K562 treated with DMSO at 1 percent for 48 hours (cell line): ENCODE data around the gene GJA4. TPM values are rescaled to one million over a fixed set of nuclear protein-coding genes. Genes with fewer than 3 reads are reported as not detected.

ENCODE experiments used
- total RNA-seq: library from RNA; unstranded; fragments of 300-600 nt; gene quantifications from 2 replicates; pipeline ENCODE4 v1.2.3, GENCODE V29; 2022; ENCODE audit warnings: low replicate concordance; ENCODE audit errors: extremely low read depth

The GJA4 gene
- total RNA-seq = not detected in 2 replicates

DNA sequence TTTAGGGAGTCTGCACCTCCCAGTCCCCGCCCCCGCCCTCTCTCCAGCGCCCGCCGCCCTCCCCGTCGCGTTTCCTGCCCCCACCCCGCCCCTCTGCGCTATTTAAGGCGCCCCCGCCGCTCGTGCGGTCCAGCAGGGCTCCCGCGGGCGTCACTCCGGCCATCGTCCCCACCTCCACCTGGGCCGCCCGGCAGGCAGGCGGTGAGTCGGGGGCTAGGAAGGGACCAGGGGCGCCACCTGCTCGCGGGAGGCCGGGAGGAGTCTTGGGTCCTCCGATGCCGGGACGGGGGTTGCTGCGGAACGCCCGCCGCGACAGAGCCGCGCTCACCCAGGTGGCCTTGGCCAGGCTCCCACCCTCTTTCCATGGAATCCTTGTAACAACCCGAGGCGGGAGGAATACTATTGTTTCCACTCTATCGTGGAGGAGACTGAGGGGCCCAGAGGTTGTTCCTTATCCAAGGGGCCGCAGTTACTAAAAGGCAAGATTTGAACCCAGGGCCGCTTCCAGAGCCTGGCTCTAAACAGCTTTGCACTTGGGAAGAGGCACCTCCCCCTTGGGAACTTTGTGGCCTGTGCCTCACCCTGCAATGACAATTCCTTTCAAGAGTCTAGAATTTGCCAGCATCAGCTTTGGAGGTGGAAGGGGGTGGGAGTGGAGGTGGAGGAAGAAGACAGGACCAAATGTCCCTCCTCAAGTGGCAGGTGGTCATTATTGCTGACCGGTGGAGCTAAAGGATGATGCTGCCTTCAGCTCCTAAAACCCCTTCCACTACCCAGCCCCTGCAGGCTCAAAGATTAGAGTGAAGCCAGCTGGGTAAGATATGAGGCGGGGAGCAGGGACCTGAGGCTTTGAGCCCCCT is at the start of gene GJA4:
GJA4 (plus strand) TSS at position 132 of the 860 bp plus-strand sequence. CDS start 1,215 bp downstream, outside the sequence.

DNA sequence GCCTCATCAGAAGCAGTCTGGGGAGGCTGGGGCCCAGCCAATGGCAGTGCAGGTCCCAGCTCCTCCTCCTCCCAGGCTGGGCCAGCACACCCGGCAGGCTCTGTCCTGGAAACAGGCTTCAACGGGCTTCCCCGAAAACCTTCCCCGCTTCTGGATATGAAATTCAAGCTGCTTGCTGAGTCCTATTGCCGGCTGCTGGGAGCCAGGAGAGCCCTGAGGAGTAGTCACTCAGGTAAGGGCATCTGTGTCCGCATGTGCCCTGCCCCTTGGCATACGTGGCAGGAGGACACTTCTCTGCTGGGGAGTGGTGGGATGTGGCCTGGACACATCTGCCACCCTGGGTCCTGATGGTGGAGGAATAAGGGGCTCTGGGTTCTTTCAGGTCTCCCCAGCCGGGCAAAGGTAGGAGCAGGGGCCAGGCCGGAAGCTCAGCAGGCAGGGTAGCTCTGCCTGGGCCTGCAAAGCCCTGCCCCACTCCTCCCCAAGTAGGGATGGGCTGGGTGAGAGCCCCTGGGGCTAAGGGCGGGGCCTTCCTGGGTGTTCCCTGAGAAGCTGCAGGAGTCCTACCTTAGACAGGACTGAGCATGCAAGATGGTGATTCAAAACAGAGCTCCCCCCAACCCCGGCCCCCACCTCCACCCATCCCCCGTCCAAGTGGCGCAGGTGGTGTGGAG is 37.7 kb upstream of the GJA4 start, which contains the start of gene GJB5:
GJB5 (plus strand) TSS at position 84 of the 674 bp plus-strand sequence. CDS start 2,284 bp downstream, outside the sequence.

DNA sequence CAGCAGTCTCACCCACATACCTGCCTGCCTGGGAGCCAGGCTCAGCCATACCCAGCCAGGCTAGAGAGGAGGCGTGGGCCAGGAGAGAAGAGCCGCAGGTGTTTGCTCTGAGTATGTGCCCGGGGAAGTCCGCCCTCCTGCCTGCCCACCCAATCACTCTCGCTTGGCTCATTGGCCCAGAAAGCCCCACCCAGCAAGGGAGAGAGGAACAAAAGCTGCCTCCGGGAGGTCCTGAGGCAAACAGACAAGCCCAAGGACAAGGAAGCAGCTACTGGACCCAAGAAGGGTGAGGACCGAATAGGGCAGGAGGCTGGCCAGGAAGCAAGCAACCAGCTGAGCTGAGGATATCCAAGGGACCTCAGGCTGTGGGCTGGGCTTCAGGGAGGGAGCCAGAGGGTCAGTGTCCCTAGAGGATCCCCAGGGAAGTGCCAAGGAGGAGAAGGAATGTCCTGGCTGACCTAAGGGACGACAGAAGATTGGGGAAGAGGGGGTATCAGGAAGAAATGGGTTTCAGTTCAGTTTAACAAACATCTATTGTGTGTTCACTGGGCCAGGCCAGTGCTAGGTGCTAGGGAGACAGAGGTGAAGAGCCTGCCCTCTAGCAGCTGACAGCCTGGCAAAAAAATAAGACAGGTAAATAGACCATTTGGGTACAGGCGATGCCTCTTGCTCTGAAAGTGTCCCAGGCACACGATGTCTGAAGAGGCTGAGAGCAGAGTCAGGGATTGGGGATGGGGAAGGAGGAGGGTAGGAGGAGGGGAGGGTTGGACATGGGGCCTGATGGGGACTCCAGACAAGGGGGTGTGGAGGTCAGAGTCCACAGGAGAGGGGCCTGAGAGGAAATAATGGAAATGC is 33.1 kb upstream of the GJA4 start, which contains the start of gene GJB4:
GJB4 (plus strand) TSS at position 238 of the 855 bp plus-strand sequence. CDS start 1,515 bp downstream, outside the sequence.

DNA sequence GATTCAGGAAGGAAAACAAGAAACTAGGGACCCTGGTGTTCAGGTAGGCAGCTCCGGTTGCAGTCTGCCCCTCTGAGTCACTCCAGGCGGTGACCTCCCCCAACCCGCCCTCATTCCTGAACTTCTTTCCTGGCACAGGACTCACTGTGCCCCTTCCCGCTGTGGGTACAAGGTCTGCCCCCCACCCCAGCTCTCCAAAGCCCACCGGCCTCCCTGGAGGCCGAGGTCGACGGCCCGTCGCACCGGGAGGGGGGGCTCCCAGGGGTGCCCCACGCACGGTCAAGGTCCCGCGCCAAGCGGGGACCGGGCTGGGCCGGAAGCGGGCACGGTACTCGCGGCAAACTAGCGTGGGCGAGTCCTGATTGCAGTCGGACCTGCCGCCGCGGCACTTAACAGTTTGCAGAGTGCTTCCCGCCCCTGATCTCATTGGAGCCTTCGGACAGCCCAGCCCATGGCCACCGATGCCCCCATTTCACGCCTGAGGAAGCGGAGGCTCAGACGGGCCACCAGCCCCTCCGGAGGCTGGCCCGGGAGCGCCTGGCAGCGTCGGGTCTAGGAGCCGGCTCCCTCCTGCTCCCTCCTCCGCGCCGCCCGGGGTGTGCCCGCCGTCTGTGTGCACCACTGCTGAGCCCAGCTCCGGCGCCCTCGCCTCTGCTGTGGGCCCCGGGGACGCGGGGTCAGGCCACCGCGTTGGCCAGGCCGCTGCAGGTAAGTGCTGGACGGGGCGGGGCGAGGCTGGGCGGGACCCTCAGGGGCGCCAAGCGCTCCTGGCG is 11.5 kb upstream of the GJA4 start, which contains the start of gene GJB3:
GJB3 (plus strand) TSS at position 144 of the 773 bp plus-strand sequence. CDS start 3,549 bp downstream, outside the sequence.

Other genes starting within 250 kb of the GJA4 start
- not detected in 2 replicates for gene GJB5, start 38.0 kb upstream of the GJA4 start, total RNA-seq
- not detected in 2 replicates for gene GJB4, start 33.3 kb upstream of the GJA4 start, total RNA-seq
- not detected in 2 replicates for gene GJB3, start 11.8 kb upstream of the GJA4 start, total RNA-seq
- gene SMIM12, start 66.8 kb downstream of the GJA4 start, total RNA-seq = not detected in 2 replicates
- not detected in 2 replicates for gene DLGAP3, start 136.7 kb downstream of the GJA4 start, total RNA-seq
- not detected in 2 replicates for gene TMEM35B, start 192.3 kb downstream of the GJA4 start, total RNA-seq
- gene ZMYM6, start 238.9 kb downstream of the GJA4 start, total RNA-seq = not detected in 2 replicates